GM21825 (cell line): ENCODE data around the gene HIVEP3.
"Not testable (repeated sequence)": the region's sequence is repeated elsewhere in the genome, so short reads cannot be mapped to it uniquely, and the experiment has no call there.

ENCODE experiments used
- ATAC-seq: cut with Tn5 transposase; IDR thresholded peaks from one replicate; pipeline ENCODE4 v1.9.1; 2021; ENCODE audit warnings: mild to moderate bottlenecking, moderate library complexity; ENCODE audit not compliant: unreplicated experiment

Gene HIVEP3

DNA sequence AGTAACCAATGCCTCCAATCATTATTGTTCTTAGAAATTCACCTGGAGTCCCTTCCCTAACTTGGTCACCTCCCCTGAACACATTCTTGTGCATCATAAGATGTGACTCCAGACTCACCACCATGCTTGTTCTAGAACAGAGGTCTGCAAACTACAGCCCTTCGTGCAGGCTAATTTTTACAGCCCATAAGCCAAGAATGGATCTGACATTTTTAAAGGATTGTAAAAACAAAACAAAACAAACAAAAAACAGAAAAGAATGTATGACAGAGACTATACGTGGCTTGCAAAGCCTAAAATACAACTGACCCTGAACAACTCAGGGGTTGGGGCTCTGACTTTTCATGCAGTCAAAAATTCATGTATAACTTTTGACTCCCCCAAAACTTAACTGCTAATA lies 6.2 kb upstream of the HIVEP3 start:
- no peak for ATAC-seq

DNA sequence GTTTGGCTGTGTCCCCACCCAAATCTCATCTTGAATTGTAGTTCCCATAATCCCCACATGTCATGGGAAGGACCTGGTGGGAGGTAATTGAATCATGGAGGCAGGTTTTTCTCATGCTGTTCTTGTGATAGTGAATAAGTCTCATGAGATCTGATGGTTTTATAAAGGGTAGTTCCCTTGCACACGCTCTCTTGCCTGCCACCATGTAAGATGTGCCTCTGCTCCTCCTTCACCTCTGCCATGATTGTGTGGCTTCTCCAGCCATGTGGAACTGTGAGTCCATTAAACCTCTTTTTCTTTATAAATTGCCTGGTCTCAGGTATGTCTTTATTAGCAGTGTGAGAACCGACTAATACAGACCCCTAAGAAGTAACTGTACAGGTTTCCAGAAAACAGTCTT lies 2.5 kb upstream of the HIVEP3 start:
- ATAC-seq = not testable (repeated sequence)

DNA sequence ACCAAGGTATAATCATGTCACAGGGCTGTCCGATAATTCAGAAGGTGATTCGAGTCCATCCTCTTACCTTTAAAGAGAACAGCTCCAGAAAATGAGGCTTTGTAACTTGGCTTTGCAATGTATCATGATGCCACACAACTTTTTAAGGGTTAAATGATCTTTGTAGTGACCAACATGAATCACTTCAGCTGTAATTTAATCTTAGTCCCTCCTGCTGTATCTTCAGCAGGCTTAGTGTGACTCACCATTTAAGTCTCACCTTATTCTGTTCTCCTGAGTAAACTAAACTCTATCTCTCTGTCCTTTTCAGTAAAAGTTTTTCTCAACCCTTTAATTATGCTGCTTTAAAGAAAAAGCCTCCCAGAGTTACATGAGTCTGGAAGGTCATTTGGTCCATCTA lies 1.9 kb upstream of the HIVEP3 start:
- no peak for ATAC-seq

GRCh38 chr1:41919764-41920397 lies 1.2 kb upstream of the HIVEP3 start:
- ATAC-seq = peak; percentile 85

DNA sequence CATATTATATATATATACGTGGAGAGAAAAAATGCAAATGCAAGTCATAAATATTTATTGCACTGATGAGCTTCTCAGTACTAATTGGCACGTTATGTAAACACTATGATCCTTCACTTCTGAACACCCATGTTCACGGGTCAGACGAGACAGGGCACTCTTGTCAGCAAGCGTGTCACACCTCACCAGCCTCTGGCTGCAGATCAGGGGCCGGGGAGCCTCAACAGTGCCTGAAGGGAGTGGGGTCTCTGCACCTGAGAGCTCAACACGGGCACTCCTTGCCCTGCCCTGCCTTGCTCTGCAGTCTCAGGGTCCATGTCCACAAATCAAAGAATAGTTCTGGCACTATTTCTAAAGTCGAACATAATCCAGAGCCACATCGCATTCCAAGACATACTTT lies 409 bp upstream of the HIVEP3 start:
- ATAC-seq = no peak

DNA sequence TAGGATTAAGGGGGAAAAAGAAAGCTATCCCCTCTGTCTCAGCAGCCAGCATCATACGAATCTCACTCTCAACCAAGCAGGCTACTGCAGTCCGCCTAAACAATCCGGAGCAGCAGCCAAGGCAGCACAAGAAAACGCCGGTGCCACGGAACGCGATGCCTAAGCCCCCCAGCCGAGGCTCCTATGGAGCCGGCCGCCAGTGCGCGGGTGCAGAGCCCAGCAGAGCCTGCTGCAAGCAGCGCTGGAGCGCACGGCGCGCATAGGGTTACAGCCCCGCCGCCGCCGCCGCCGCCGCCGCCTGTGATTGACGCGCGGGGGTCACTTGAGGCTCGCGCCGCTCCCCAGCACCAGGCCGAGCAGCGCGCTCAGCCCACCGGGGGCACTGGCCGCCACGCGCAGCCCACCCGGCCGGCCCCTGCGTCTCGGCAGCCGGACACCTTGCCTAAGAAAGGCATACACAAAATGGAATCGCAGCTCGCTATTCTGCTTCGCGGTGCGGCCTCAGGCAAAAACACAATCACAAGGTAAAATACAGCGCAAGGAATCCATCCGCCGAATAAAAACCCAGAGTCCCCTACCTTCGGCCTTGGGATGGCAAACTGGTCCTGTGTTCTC lies 780 bp downstream of the HIVEP3 start:
- no peak for ATAC-seq

GRCh38 chr1:41917076-41917475 lies 1.6 kb downstream of the HIVEP3 start:
- no peak for ATAC-seq

GRCh38 chr1:41915786-41916571 lies 2.7 kb downstream of the HIVEP3 start:
- no peak for ATAC-seq

- no peak for ATAC-seq
Measured at GRCh38 chr1:41914516-41914915, 4.2 kb downstream of the HIVEP3 start.

DNA sequence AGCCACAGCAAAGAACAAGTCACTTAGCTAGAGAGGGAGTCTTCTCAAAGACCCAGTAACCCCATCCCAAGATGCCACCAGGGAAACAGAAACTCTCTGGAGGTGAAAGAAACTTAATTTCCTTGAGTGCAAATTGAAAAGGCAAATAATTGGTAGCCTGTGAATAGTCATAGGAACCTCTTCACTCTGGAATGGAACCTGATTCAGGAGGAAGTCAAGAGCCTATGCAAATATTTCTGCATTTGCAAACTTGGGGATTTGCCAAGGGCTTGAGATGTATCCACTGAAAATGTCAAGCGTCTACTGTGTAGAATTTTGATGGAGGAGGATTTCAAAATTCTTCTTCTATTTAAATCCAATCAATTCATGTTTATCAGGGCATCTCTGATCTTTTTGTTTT lies 5.7 kb downstream of the HIVEP3 start:
- no peak for ATAC-seq

DNA sequence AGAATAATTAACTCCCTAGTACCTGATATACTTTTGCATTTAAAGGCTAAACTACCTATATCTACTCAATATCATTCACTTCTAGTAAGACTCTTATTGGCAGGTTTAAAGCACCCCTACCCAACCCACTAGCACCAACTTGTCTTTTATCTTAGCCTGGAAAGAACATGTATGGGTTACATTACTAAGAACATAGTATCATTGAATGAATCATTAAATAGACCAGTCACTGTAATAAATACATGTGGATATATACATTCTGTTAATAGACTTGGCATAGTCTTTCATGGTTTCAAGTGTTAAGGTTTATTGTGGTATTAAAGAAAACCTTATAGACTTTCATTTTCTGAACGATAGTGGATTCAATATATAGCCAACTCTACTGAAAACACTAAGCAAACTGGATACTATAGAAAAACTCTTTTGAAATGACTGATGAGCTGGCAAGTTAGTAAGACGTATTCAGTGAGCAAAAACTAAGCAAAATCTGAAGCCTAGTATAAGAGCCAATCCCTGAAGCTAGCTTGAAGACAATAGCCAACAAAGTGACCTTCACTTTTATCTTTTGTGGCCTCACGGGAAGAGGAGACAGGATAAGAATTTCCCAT lies 10.3 kb downstream of the HIVEP3 start:
- no peak for ATAC-seq

- ATAC-seq = no peak
Measured at GRCh38 chr1:41907446-41907845, 11.3 kb downstream of the HIVEP3 start.

- ATAC-seq = no peak
Measured at GRCh38 chr1:41906943-41907342, 11.8 kb downstream of the HIVEP3 start.

DNA sequence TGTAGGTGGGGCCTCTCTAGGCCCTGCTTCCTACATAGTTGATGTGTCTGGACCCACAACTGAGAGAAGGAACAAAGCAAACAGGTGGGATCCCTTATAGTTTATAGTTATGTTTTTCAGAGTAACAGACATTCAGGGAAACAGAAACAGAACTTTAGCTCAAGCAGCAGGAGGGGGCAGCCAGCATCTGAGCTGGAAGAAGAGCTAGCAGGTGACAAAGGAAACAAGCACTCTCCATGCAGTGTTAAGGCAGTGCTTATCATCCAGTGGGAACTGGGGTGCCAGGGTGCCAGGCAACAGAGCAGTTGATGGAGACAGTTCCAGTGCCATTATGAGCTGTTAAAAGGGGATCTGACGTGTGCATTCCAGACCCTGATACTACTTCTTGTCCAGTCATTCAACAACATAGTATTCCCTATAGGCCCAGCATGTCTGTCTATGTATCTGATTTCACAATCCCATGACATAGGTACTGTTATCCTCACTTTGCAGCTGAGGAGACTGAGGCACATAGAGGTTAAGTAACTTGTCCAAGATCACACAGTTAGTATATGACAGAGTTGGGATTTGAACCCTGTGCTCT lies 13.5 kb downstream of the HIVEP3 start:
- no peak for ATAC-seq

DNA sequence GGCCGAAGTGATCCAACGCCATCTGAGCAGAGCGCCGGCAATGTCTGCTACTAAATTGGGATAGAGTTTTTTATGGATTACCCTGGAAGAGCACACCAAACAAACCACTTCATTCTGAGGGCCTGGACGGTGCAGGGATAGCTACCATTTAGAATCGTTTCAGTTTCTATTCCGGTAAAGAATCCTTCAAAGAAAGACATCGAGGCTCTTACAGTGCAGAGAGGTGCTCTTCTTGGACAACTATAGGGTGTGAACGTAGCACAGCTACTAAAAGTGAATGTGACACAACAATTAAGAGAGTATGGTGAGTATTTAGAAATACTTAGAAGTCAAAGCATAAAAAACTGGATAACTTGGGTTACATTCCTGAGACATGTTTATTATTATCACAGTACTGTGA lies 16.1 kb downstream of the HIVEP3 start:
- ATAC-seq = no peak

DNA sequence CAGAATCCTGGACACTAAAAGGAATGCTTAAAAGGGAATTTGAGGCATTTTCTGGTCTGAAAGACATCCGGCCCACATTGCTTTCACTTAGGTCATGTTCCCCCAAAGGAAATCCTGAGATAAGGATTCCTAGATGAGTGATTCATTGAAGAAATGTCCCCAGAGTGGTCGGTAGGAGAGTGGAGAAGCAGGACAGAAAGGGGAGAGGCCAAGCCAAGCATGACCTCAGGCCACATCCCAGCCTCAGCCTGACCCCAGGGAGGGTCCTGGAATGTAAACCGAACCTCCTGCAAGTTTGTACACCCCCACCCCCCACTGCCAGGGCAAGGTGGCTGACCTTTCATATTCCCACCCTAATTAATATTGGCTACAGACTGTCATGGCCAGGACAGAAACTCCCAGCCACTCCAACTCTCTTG lies 16.6 kb downstream of the HIVEP3 start:
- ATAC-seq = no peak

- ATAC-seq = no peak
Measured at GRCh38 chr1:41901551-41901950, 17.2 kb downstream of the HIVEP3 start.

DNA sequence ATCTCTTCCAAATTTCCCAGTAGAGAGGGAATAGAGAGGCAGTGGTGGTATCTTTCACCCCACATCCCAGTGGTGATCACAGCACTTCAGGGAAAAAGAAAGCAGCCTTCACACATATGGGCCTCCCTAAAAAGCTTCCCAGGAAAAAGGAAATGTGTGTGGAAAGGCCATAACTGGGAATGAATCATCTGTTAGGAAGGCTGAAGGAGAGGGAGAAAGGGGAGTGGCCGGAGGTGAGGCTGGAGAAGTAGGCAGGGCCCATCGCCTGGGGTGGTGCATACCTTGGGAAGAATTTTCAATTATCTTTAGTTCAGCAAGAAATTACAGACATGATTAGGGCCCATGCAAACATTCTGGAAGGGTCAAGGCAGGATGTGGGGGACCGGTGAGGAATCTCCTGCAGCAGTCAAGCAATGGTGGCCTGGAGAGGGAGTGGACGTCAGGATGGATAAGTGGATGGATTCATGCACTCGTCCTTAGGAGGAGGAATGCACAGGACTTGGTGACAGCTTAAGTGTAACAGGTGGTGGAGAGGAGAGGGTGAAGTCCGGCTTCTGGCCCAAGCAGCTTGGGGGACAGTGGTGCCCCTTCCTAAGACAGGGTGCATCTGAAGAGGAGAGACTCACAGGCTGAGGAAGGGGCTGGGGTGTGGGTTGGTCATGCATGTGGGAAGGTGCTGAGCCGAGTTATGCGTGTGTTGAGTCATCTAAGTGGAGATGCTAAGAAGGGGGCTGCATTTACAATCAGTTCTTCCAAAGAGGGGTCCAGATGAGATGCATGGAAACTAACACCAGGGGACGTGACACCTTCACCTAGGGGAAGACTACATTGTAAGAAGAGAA lies 17.9 kb downstream of the HIVEP3 start:
- no peak for ATAC-seq

DNA sequence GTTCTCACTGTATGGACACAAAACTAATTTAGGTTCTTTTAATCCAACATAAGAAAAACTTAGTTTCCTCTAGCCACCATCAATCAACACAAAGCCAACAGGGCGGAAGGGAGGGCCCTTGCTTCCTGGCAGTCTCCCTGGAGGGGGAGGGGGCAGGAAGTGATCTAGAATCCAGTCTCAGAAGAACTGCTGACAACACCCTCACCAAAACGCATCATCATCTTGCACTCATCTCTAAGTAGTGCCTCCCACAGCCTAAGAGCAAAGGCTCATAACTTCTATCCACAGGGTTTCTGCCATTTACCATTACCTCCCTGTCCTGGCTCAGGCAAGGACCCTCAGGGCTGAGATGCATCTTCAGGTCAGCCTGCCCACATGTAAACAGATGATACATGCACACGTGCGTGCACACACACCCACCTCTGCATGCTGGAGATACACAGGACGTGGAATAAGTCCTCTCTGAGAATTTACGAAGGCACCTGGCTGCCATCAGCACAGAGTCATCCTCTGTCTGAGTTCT lies 20.5 kb downstream of the HIVEP3 start:
- ATAC-seq = no peak

DNA sequence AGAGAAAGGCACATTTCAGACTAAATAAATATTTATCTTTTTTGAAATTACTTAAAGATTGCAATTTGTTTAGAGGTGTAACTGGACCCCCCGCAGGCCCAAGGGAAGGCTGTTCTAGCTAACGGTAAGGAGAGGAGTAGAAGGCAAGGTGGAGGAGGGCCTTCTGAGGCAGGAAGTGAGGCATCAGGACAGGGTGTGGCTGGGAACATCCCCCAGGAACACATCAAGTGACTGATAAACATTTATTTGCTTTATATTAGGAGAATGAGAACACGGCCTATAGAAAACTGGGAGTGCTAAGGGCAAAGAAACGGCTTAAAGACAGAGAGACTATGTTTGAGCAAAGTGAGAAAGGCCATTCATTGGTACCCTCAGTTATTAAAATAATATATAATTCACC lies 23.2 kb downstream of the HIVEP3 start:
- ATAC-seq = no peak
